Uterus (tissue), 4 donors: ENCODE results near the gene AADACL4. TPM values are rescaled to one million over a fixed set of nuclear protein-coding genes. Genes with fewer than 3 reads are reported as not detected.
A peak's percentile ranks its signal among the peaks of the same experiment; 100 is the strongest.

Experiments used
- DNase-seq, 2 donors: peaks; one replicate each; pipeline ENCODE4 v3.0.0-alpha.2; 2019 to 2020
- H3K27ac ChIP-seq, 2 donors: fragments of 200-600 bp; sonication (generic); 1 replicate in 1 of 2; 2 replicates in 1 of 2; pipeline ENCODE4 v1.5.1; 2016 to 2018
- H3K27me3 ChIP-seq, 2 donors: fragments of 200-600 bp; sonication (generic); one replicate each; pipeline ENCODE4 v1.5.1; 2018 to 2019; ENCODE audit warnings: control low read depth in 1 of 2
- H3K36me3 ChIP-seq, 2 donors: fragments of 200-600 bp; sonication (generic); one replicate each; pipeline ENCODE4 v1.5.1; 2019; ENCODE audit warnings: control low read depth in 1 of 2
- H3K4me1 ChIP-seq, 2 donors: fragments of 200-600 bp; sonication (generic); one replicate each; pipeline ENCODE4 v1.5.1; 2018 to 2019; ENCODE audit warnings: control low read depth in 1 of 2
- H3K4me3 ChIP-seq, 2 donors: fragments of 200-600 bp; sonication (generic); 1 replicate in 1 of 2; 2 replicates in 1 of 2; pipeline ENCODE4 v1.5.1; 2018 to 2019; ENCODE audit warnings: mild to moderate bottlenecking in 1 of 2
- H3K9me3 ChIP-seq, 2 donors: fragments of 200-600 bp; sonication (generic); one replicate each; pipeline ENCODE4 v1.5.1; 2019; ENCODE audit warnings: control low read depth in 1 of 2
- CTCF ChIP-seq, 4 experiments: fragments of 200-600 bp in 2 of 4; fragments of 450-650 bp in 2 of 4; sonication (generic) in 2 of 4; IDR thresholded peaks; one replicate each; pipeline ENCODE4 v1.5.1; 2016 to 2019; ENCODE audit warnings: antibody characterized with exemption in 4 of 4, mild to moderate bottlenecking in 2 of 4, moderate library complexity in 1 of 4
- POLR2A ChIP-seq, 2 donors: fragments of 450-650 bp; IDR thresholded peaks; one replicate each; pipeline ENCODE4 v1.6.1; 2016; ENCODE audit warnings: antibody characterized with exemption in 2 of 2, mild to moderate bottlenecking in 1 of 2, moderate library complexity in 1 of 2
- intact Hi-C: fragments of 100-400 bp; cut with DNase I; formaldehyde crosslinking; loops from one replicate; pipeline ENCODE4 v1.15.1; 2023; ENCODE audit warnings: low total_unique reads
- total RNA-seq, 4 donors: library from RNA; depleted of rRNA in 3 of 4; stranded (reverse); fragments of >200 nt in 3 of 4; gene quantifications; one replicate each; pipeline versions ENCODE4 v1.1.0 to v1.2.4, GENCODE V29; 2014 to 2023
- donor health status: DM: yes; HTN: yes; CAD: no.

Gene AADACL4
- total RNA-seq, 4 donors from 2014 or later: 0.14 to 0.46 TPM; not detected in 2

- Histone ChIP-seq H3K9me3 (no peaks in the 10 kb centered on the region), H3K36me3 (no peaks in the 10 kb centered on the region), H3K27me3 (no peaks in the 10 kb centered on the region), H3K27ac (no peak overlapping the region), H3K4me1 (peaks cover 0 to 4% of the 10 kb centered on the region in 2 donors), H3K4me3 (no peak overlapping the region)
- DNase-seq: no peak
- intact Hi-C loops: no loop called here
- no peak for TF ChIP-seq CTCF (IDR thresholded peaks at IDR 0.05)
- no peak for TF ChIP-seq POLR2A (IDR thresholded peaks at IDR 0.05)
Measured at GRCh38 chr1:12634696-12635202, 9.1 kb upstream of the AADACL4 start.

DNA sequence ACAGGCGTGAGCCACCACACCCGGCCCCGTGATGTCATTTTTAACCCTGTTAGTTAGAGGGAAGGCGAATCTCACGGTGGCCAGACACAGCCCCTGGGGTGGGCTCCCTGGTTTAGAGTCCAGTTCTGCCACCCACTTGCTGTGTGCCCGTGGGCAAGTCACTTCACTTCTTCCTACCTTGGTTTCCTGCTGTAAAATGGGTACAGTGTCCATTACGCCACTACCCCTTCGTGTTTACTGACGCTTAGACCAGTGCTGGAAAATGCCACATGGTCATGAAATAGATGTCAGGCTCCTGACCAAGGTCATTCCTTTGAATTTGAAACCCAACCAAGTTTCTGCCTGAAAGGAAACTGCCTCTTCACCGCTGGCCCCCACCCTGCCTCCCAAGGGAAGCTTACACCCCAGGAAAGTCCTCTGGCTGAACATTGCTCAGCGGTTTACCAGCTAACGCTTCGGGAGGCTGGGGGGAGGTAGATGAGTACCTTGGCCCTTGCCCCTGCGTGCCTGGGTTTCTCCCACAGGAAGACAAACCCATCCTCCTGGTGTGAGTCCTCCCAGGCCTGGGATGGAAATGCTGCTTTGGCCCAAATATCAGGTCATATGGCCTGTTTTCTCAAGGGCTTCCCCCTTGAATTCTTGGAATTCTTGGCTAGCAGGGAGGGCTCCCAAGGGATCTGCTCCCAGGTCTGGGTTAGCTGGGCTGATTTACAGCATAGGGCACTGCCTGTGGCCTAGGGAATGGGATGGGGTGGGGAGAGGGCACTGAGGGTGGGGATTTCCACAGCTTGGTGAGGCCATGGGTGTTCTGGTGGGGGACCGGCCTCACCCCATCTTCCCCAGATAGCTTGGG is 7.6 kb upstream of the AADACL4 start:
- peaks cover 0 to 4% of the 10 kb centered on the region in 2 donors for H3K4me1 ChIP-seq
- intact Hi-C loops: no loop called here
- H3K36me3 ChIP-seq: no peaks in the 10 kb centered on the region
- H3K27ac ChIP-seq: no peak overlapping the region
- no peak overlapping the region for H3K4me3 ChIP-seq
- H3K27me3 ChIP-seq: no peaks in the 10 kb centered on the region
- no peak for TF ChIP-seq CTCF (IDR thresholded peaks at IDR 0.05)
- no peak for TF ChIP-seq POLR2A (IDR thresholded peaks at IDR 0.05)
- peak; percentile 31 to 40 for DNase-seq
- peaks cover 0 to 5% of the 10 kb centered on the region in 2 donors for H3K9me3 ChIP-seq

DNA sequence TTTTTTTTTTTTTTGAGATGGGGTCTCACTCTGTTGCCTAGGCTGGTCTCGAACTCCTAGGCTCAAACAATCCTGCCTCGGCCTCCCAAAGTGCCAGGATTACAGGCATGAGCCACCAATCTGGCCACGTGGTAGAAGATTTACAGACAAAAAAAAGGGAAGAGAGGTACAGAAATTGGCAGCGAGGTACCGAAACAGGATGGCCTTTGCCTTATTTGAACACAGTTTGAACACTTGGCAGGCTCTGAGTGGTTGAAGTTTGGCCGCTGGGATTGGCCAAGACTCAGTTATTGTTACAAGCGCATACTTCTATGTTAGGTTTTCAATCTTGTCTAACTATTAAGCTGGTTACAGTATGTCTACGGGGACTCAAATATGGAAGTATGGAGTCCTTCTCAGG is 6.2 kb upstream of the AADACL4 start:
- Histone ChIP-seq H3K27me3 (no peaks in the 10 kb centered on the region), H3K27ac (no peak overlapping the region), H3K36me3 (no peaks in the 10 kb centered on the region), H3K4me3 (no peak overlapping the region), H3K9me3 (peaks cover 0 to 5% of the 10 kb centered on the region in 2 donors), H3K4me1 (peaks cover 0 to 4% of the 10 kb centered on the region in 2 donors)
- intact Hi-C loops: no loop called here
- no peak for TF ChIP-seq POLR2A (IDR thresholded peaks at IDR 0.05)
- no peak for DNase-seq

GRCh38 chr1:12640237-12640957 is 3.5 kb upstream of the AADACL4 start:
- no peak for TF ChIP-seq CTCF (IDR thresholded peaks at IDR 0.05)
- no peak for TF ChIP-seq POLR2A (IDR thresholded peaks at IDR 0.05)
- no peak for DNase-seq
- H3K9me3 ChIP-seq: peaks cover 0 to 5% of the 10 kb centered on the region in 2 donors

DNA sequence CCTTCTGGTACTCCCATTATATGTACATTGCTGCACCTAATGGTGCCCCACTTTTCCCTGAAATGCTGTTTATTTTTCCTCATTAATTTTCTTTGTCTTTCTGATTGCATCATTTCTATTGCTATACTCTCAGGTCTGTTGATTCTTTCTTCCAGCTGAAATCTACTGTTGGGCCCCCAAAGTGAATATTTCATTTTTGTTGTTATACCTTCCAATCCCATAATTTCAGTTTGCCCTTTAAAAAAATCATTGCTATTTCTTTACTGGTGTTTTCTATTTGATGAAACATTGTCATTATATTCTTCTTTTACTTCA is 3.0 kb upstream of the AADACL4 start:
- DNase-seq: no peak
- H3K27ac ChIP-seq: no peak overlapping the region
- no peaks in the 10 kb centered on the region for H3K27me3 ChIP-seq
- peaks cover 0 to 5% of the 10 kb centered on the region in 2 donors for H3K9me3 ChIP-seq
- intact Hi-C loops: no loop called here
- TF ChIP-seq CTCF (IDR thresholded peaks at IDR 0.05): no peak
- no peak for TF ChIP-seq POLR2A (IDR thresholded peaks at IDR 0.05)
- peaks cover 0 to 4% of the 10 kb centered on the region in 2 donors for H3K4me1 ChIP-seq
- H3K36me3 ChIP-seq: no peaks in the 10 kb centered on the region
- no peak overlapping the region for H3K4me3 ChIP-seq

More at GRCh38 chr1:12640237-12640957, 3.5 kb upstream of the AADACL4 start:
- Histone ChIP-seq H3K4me3 (no peak overlapping the region), H3K4me1 (peaks cover 0 to 4% of the 10 kb centered on the region in 2 donors), H3K36me3 (no peaks in the 10 kb centered on the region), H3K27me3 (no peaks in the 10 kb centered on the region), H3K27ac (no peak overlapping the region)
- intact Hi-C loops: no loop called here
